Endothelial cell of umbilical vein (primary cell): ENCODE data around the gene SCO2. TPM values are rescaled to one million over a fixed set of nuclear protein-coding genes. Genes with fewer than 3 reads are reported as not detected.

Experiments used
- BruUV-seq: library from RNA; stranded (reverse); fragments of 400-500 nt; replicated peaks from 2 replicates; lab custom pipeline; 2021; lab: Mats Ljungman, UMichigan
- CTCF ChIA-PET: fragments of 300-600, 350-600 bp; sonication (Branson Sonifier 250); formaldehyde crosslinking; loops from one replicate; lab custom pipeline; 2021; ENCODE audit warnings: antibody characterized with exemption, inconsistent platforms; lab: Charles Lee
- POLR2A ChIA-PET: fragments of 300-600, 350-600 bp; sonication (Branson Sonifier 250); formaldehyde crosslinking; loops from one replicate; lab custom pipeline; 2021; ENCODE audit warnings: antibody characterized with exemption, inconsistent platforms; lab: Charles Lee
- DNase-seq: peaks from one replicate; pipeline ENCODE4 v3.0.0-alpha.2; 2011; ENCODE audit warnings: low read depth, low spot score
- FAIRE-seq: peaks from 2 replicates; lab custom pipeline; 2011; peaks lifted over from hg19 to GRCh38; lab: Jason Lieb, UNC
- H2AFZ ChIP-seq: 2 replicates; pipeline ENCODE4 v1.6.0; 2012; ENCODE audit warnings: low read depth, low read length, control low read depth, inconsistent platforms
- H3K27ac ChIP-seq: 2 replicates; pipeline ENCODE4 v1.5.1; 2011; ENCODE audit warnings: low read depth, mild to moderate bottlenecking, control low read depth, low read length, moderate library complexity; ENCODE audit not compliant: insufficient read depth
- H3K27me3 ChIP-seq, 2 experiments: 2 replicates each; pipeline versions ENCODE4 v1.6.0 to v1.6.1; 2011; ENCODE audit warnings: low read length in 2 of 2, mixed read lengths in 1 of 2; ENCODE audit not compliant: control insufficient read depth in 2 of 2, insufficient read depth in 2 of 2
- H3K36me3 ChIP-seq, 2 experiments: 2 replicates in 1 of 2; 3 replicates in 1 of 2; pipeline ENCODE4 v1.5.1; 2011; ENCODE audit warnings: low read length in 2 of 2, mild to moderate bottlenecking in 1 of 2, moderate library complexity in 1 of 2; ENCODE audit not compliant: control insufficient read depth in 2 of 2, insufficient read depth in 2 of 2; ENCODE audit errors: extremely low read depth in 1 of 2
- H3K4me1 ChIP-seq: 3 replicates; pipeline ENCODE4 v1.5.1; 2011; ENCODE audit warnings: mild to moderate bottlenecking, low read length; ENCODE audit not compliant: control insufficient read depth, insufficient read depth; ENCODE audit errors: extremely low read depth
- H3K4me2 ChIP-seq: 2 replicates; pipeline ENCODE4 v1.6.1; 2011; ENCODE audit warnings: low read length, control low read depth, mixed read lengths; ENCODE audit not compliant: insufficient read depth
- H3K4me3 ChIP-seq, 3 experiments: fragments of 200-600 bp in 1 of 3; sonication (generic), shearing (Covaris generic) in 1 of 3; replicated peaks in 1 of 3; 2 replicates each; pipeline ENCODE4 v1.5.1; 2011 to 2016; ENCODE audit warnings: control low read depth in 3 of 3, low read length in 3 of 3, mild to moderate bottlenecking in 2 of 3, inconsistent platforms in 1 of 3, low read depth in 1 of 3, moderate library complexity in 1 of 3; ENCODE audit not compliant: insufficient read depth in 1 of 3
- H3K79me2 ChIP-seq: 2 replicates; pipeline ENCODE4 v1.6.0; 2012; ENCODE audit warnings: low read length, inconsistent platforms; ENCODE audit not compliant: control insufficient read depth, insufficient read depth
- H3K9ac ChIP-seq: replicated peaks from 2 replicates; pipeline ENCODE3; 2011; ENCODE audit warnings: low read length, control low read depth; ENCODE audit not compliant: insufficient read depth; ENCODE audit errors: extremely low read depth
- H3K9me1 ChIP-seq: replicated peaks from 3 replicates; pipeline ENCODE4 v1.6.0; 2011; ENCODE audit warnings: mild to moderate bottlenecking, low read length; ENCODE audit not compliant: control insufficient read depth, insufficient read depth; ENCODE audit errors: extremely low read depth
- H3K9me3 ChIP-seq: replicated peaks from 2 replicates; pipeline ENCODE4 v1.5.1; 2012; ENCODE audit warnings: low read length, inconsistent platforms; ENCODE audit not compliant: control insufficient read depth, insufficient read depth
- H4K20me1 ChIP-seq: replicated peaks from 2 replicates; pipeline ENCODE3; 2011; ENCODE audit warnings: mild to moderate bottlenecking, low read length; ENCODE audit not compliant: control insufficient read depth, insufficient read depth; ENCODE audit errors: extremely low read depth
- EZH2 ChIP-seq: IDR thresholded peaks from 2 replicates; pipeline ENCODE4 v1.6.1; 2012; ENCODE audit warnings: borderline replicate concordance, low read depth, mild to moderate bottlenecking, moderate library complexity, low read length, inconsistent platforms; ENCODE audit not compliant: severe bottlenecking
- FOS ChIP-seq: IDR thresholded peaks from 2 replicates; pipeline ENCODE4 v1.6.1; 2011; ENCODE audit warnings: mild to moderate bottlenecking, low read length, moderate library complexity, borderline replicate concordance; ENCODE audit not compliant: insufficient read depth
- GATA2 ChIP-seq: IDR thresholded peaks from 2 replicates; pipeline ENCODE4 v1.7.0; 2011; ENCODE audit warnings: low read depth, mild to moderate bottlenecking, moderate library complexity, mixed read lengths, low read length; ENCODE audit not compliant: insufficient read length, insufficient read depth
- JUN ChIP-seq: IDR thresholded peaks from 2 replicates; pipeline ENCODE4 v1.6.1; 2011; ENCODE audit warnings: borderline replicate concordance, low read depth; ENCODE audit not compliant: insufficient read length, insufficient read depth
- MYC ChIP-seq: IDR thresholded peaks from one replicate; pipeline ENCODE4 v1.6.1; 2011; ENCODE audit warnings: mild to moderate bottlenecking, low read depth, low read length
- POLR2A ChIP-seq: IDR thresholded peaks from 2 replicates; pipeline ENCODE4 v1.6.1; 2012; ENCODE audit warnings: low read depth, mild to moderate bottlenecking, control low read depth, low read length
- POLR2AphosphoS5 ChIP-seq: IDR thresholded peaks from 2 replicates; pipeline ENCODE4 v1.6.1; 2012; ENCODE audit warnings: low read depth, mild to moderate bottlenecking, control low read depth, low read length, moderate library complexity; ENCODE audit not compliant: insufficient read depth
- dilution Hi-C: fragments of 300-500 bp; cut with MboI; formaldehyde crosslinking; loops from one replicate; pipeline ENCODE4 v1.15.0; 2019; ENCODE audit warnings: low sequenced_read_pairs; ENCODE audit not compliant: extremely low pct_ligation_motif_present
- intact Hi-C: fragments of 100-400 bp; cut with micrococcal nuclease; formaldehyde crosslinking; loops from one replicate; pipeline ENCODE4 v1.10.0; 2022
- polyA plus RNA-seq, 4 experiments: library from polyadenylated mRNA; depleted of rRNA in 3 of 4; stranded (reverse) in 3 of 4; unstranded in 1 of 4; fragments of >200 nt; gene quantifications; 2 replicates each; pipeline versions ENCODE4 v1.2.1 to v1.2.3, GENCODE V29; 2011 to 2012; ENCODE audit warnings: missing spikeins in 1 of 4
- total RNA-seq: library from RNA; stranded (reverse); gene quantifications from 2 replicates; pipeline ENCODE4 v1.2.3, GENCODE V29; 2021
- TF ChIP-seq, protein P1 (sequence below): IDR thresholded peaks from 2 replicates; pipeline ENCODE4 v1.6.1; 2011; ENCODE audit not compliant: insufficient read depth, insufficient read length
- TF ChIP-seq, protein P2 (sequence below), 2 donors: IDR thresholded peaks; 1 replicate in 1 of 2; 2 replicates in 1 of 2; pipeline ENCODE4 v1.5.1; 2011; ENCODE audit warnings: low read length in 2 of 2, mild to moderate bottlenecking in 2 of 2, moderate library complexity in 2 of 2, control low read depth in 1 of 2, inconsistent platforms in 1 of 2, low read depth in 1 of 2; ENCODE audit not compliant: insufficient read depth in 1 of 2; ENCODE audit errors: extremely low read depth in 1 of 2

SCO2 gene
- total and polyA plus RNA-seq, 2 donors (not counting 3 experiments of a cell fraction or from before 2014, with no cell fraction given) = 3.5 to 3.7 TPM

DNA sequence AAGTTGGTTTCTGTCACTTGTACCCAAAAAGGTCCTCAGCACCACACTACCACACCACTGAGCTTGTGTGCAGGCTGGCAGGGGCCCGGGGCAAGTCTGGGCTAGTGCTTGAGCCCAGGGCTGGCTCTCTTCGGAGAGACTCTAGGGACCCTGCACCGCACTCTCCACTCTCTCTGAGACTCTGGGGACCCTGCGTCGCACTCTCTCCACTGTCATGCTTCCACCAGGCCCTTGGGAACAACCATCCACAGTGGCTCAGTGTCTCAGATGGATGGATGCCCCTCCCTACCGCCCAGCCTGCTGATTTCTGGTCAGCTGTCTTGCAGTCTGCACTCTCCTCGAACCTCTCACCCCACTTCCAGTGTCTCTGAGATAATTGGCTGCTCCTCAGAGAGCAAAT, 48.5 kb downstream of the SCO2 start:
- Histone ChIP-seq H4K20me1 (peaks cover 3% of the 10 kb centered on the region), H3K36me3 (no peaks in the 10 kb centered on the region), H3K9me3 (no peaks in the 10 kb centered on the region), H3K4me2 (no peak overlapping the region), H3K4me3 (no peak overlapping the region), H3K27me3 (peaks cover 10 to 18% of the 10 kb centered on the region in 2 experiments), H3K79me2 (peaks cover 24% of the 10 kb centered on the region), H3K27ac (no peak overlapping the region), H2AFZ (no peak overlapping the region), H3K9ac (no peak overlapping the region), H3K4me1 (peaks cover 9% of the 10 kb centered on the region), H3K9me1 (no peaks in the 10 kb centered on the region)
- ChIA-PET POLR2A (no interaction called here), CTCF (no interaction called here)
- intact Hi-C loops (no loop called here), dilution Hi-C loops (no loop called here)
- no peak for FAIRE-seq
- BruUV-seq = no TSS peak
- TF ChIP-seq EZH2 = no peak
- TF ChIP-seq, protein P1, sequence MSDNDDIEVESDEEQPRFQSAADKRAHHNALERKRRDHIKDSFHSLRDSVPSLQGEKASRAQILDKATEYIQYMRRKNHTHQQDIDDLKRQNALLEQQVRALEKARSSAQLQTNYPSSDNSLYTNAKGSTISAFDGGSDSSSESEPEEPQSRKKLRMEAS = no peak
- TF ChIP-seq MYC = no peak
- no peak for TF ChIP-seq POLR2AphosphoS5
- TF ChIP-seq JUN = no peak
- no peak for DNase-seq

DNA sequence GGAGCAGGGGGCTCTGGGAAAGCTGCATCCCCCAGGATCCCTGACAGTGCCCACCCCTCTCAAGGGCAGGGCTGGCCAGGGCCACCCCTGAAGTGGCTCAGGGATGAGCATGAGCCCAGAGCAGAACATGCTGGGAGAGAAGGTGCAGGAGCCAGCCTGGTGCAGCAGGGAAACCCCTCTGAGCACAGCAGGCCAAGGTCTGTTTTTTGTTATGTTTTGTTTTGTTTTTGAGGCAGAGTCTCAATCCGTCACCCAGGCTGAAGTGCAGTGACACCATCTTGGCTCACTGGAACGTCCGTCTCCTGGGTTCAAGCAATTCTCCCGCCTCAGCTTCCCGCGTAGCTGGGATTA, 49.8 kb downstream of the SCO2 start:
- DNase-seq (no peak), FAIRE-seq (no peak)
- Histone ChIP-seq H3K9me3 (no peaks in the 10 kb centered on the region), H3K4me3 (no peak overlapping the region), H3K9me1 (no peaks in the 10 kb centered on the region), H3K4me2 (peak overlapping the region; percentile 66), H2AFZ (peak overlapping the region; percentile 91), H3K9ac (peak overlapping the region; percentile 62), H4K20me1 (peaks cover 3% of the 10 kb centered on the region), H3K79me2 (peaks cover 36% of the 10 kb centered on the region), H3K27me3 (peaks cover 10% of the 10 kb centered on the region in 2 experiments), H3K4me1 (peaks cover 10% of the 10 kb centered on the region), H3K36me3 (no peaks in the 10 kb centered on the region), H3K27ac (peak overlapping the region; percentile 24)
- CTCF ChIA-PET = no interaction called here
- TF ChIP-seq JUN (no peak), GATA2 (no peak), EZH2 (no peak), MYC (no peak), FOS (no peak), POLR2AphosphoS5 (no peak), POLR2A (no peak)
- TF ChIP-seq, protein P2, sequence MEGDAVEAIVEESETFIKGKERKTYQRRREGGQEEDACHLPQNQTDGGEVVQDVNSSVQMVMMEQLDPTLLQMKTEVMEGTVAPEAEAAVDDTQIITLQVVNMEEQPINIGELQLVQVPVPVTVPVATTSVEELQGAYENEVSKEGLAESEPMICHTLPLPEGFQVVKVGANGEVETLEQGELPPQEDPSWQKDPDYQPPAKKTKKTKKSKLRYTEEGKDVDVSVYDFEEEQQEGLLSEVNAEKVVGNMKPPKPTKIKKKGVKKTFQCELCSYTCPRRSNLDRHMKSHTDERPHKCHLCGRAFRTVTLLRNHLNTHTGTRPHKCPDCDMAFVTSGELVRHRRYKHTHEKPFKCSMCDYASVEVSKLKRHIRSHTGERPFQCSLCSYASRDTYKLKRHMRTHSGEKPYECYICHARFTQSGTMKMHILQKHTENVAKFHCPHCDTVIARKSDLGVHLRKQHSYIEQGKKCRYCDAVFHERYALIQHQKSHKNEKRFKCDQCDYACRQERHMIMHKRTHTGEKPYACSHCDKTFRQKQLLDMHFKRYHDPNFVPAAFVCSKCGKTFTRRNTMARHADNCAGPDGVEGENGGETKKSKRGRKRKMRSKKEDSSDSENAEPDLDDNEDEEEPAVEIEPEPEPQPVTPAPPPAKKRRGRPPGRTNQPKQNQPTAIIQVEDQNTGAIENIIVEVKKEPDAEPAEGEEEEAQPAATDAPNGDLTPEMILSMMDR (IDR thresholded peaks at IDR 0.05; ENCODE audit: extremely low read depth in 1 of 2, insufficient read depth in 1 of 2, low read depth in 1 of 2, low read length in 2 of 2) = no peak
- TF ChIP-seq, protein P1 = no peak
- POLR2A ChIA-PET = no interaction called here
- dilution Hi-C loops = no loop called here
- intact Hi-C loops = loop anchor here (2.0 kb wide), 1 partner anchor 23 kb away; no protein-coding TSS in a partner anchor
- no TSS peak for BruUV-seq
